ENCODE data around the gene IREB2.

DNA sequence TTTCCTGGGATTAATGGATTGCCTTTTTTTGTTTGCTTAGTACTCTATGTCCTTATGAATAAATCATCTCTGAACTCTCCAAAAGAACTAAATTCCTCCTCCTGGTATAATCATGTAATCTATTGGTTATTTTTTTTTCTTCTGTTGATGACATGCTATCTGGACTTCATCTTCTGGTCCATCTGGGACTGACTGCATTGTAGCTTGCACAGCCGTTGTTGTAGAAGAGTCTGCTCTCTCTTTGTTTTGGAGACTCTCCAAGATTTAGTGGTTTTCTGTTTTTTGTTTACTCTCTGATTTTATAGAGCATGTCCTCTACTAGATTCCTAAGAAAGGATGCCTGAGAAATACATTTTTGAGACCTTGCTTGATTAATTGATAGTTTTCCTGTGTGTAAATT, 19.1 kb downstream of the IREB2 start:
- TF ChIP-seq YY1 (IDR thresholded peaks at IDR 0.05; ENCODE audit: insufficient read depth, insufficient read length) (no peak), ZNF274 (IDR thresholded peaks at IDR 0.05; ENCODE audit: low read depth, low read length) (no peak), SUZ12 (IDR thresholded peaks at IDR 0.05; ENCODE audit: extremely low read depth, insufficient read depth, insufficient read length) (no peak)

Data from NT2/D1 (cell line).